GM19455 (cell line): Measurements from ENCODE around the gene APOC4.
"Not testable (repeated sequence)": the region's sequence is repeated elsewhere in the genome, so short reads cannot be mapped to it uniquely, and the experiment has no call there.

Experiments
- ATAC-seq: cut with Tn5 transposase; IDR thresholded peaks from one replicate; pipeline ENCODE4 v1.9.1; 2021; ENCODE audit not compliant: unreplicated experiment

APOC4 gene

DNA sequence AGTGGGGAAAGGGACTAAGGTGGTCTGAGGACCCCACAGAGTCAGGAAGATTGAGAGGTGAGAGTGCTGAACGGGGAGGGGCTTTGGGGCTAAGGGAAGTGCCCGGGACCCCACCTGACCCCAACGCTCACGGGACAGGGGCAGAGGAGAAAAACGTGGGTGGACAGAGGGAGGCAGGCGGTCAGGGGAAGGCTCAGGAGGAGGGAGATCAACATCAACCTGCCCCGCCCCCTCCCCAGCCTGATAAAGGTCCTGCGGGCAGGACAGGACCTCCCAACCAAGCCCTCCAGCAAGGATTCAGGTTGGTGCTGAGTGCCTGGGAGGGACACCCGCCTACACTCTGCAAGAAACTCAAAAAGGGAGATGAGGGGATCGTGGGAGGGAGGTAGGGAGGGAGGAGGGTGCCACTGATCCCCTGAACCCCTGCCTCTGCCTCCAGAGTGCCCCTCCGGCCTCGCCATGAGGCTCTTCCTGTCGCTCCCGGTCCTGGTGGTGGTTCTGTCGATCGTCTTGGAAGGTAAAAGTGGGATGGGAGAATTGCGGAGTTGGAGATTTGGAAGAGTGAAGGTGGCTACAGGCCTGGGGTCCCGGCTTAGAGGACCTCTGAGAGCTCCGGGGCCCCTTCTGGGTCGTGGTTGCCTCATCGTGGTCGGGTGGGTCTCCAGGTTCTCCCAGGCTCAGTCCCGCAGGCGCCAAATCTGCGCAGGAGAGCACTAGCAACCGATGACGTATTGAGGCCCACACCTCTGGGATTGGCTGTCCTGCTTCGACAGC is 27.4 kb upstream of the APOC4 start, which contains the start of gene APOC1:
APOC1 (plus strand) TSS at position 176 of the 774 bp plus-strand sequence; CDS start at position 460, 284 bp downstream.
- peak; percentile 94 for ATAC-seq

DNA sequence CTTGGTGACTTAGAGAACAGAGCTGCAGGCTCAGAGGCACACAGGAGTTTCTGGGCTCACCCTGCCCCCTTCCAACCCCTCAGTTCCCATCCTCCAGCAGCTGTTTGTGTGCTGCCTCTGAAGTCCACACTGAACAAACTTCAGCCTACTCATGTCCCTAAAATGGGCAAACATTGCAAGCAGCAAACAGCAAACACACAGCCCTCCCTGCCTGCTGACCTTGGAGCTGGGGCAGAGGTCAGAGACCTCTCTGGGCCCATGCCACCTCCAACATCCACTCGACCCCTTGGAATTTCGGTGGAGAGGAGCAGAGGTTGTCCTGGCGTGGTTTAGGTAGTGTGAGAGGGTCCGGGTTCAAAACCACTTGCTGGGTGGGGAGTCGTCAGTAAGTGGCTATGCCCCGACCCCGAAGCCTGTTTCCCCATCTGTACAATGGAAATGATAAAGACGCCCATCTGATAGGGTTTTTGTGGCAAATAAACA is 17.8 kb upstream of the APOC4 start:
- no peak for ATAC-seq

DNA sequence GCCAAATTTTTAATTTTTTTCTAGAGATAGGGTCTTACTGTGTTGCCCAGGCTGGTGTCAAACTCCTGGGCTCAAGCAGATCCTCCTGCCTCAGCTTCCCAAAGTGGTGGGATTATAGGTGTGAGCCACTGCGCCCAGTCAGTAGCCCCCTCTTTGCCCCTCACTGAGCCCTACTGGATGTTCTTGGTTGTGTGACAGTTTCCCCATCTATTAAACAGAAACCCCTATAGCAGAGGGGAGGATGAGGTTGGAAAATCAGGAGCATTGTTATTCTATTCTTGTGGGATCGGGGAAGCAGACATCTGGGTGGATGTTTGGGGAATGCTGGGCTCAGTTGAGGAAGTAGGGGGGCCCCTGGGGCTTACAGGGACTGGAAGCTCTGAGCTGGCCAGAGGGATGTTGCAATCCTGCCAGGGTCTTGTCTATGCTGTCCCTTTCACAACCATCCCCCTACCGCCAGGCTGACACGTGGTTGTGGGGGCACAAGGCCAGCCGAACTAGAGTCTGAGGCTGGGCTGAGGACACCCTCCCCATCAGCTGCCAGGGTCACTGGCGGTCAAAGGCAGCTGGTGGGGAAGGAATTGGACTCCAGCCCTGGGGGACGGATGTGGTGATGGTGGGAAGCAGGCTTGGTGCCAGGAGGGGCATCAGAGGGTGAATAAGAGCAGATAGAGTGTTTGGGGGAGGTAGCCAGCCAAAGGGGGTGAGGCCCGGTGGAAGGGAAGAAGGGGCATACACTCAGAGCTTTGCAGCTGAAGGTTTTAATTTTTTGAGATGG is 16.7 kb upstream of the APOC4 start:
- no peak for ATAC-seq

DNA sequence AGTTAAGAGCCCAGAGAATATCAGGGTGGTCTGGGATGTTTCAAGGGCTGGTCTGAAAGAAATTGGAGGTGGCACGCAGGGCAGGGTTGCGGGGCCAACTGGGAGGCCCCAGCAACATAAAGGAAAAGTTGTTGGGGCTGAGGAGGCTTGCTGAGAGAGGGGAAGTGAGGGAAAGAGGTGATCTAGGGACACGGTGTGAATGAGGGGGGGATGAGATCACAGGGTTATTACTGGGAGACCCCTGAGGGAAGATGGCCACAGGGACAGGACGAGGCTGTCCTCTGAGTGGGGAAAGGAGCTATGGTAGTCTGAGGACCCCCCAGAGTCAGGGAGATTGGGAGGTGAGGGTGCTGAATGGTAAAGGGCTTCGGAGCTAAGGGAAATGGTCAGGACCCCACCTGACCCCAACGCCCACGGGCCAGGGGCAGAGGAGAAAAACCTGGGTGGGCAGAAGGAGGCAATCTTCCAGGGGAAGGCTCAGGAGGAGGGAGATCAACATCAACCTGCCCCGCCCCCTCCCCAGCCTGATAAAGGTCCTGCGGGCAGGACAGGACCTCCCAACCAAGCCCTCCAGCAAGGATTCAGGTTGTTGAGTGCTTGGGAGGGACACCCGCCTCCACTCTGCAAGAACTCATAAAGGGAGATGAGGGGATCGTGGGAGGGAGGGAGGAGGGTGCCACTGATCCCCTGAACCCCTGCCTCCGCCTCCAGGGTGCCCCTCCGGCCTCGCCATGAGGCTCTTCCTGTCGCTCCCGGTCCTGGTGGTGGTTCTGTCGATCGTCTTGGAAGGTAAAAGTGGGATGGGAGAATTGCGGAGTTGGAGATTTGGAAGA is 15.6 kb upstream of the APOC4 start:
- ATAC-seq = not testable (repeated sequence)

DNA sequence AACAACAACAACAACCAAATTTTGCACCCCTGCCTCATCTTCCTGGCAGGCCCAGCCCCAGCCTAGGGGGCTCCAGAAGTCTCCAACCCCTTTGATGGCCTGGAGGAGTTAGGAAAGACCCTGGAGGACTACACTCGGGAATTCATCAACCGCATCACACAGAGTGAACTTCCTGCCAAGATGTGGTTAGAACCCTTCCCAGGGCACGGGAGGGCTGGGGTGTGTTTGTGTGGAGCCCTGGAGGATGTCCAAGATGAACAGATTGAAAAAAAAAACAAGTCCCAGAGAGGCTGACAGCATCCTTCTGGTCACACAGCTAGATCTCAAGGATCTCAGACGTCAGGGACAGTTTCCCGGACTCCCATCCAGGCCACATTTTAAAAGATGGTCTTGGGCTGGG is 14.3 kb upstream of the APOC4 start:
- no peak for ATAC-seq

DNA sequence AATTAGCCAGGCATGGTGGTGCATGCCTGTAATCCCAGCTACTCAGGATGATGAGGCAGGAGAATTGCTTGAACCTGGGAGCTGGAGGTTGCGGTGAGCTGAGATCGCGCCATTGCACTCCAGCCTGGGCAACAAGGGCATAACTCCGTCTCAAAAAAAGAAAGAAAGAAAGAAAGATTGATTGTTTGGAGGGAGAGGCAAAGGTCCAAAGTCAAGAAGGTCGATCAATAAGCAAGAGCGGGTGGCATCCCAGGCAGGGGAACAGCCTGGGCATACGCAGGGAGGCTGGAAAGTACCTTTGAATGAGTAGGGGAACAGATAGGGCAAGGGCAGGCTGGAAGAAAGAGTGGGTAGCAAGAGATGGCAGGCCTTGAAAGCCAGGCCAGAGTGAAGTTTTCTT is 11.9 kb upstream of the APOC4 start:
- ATAC-seq = no peak

DNA sequence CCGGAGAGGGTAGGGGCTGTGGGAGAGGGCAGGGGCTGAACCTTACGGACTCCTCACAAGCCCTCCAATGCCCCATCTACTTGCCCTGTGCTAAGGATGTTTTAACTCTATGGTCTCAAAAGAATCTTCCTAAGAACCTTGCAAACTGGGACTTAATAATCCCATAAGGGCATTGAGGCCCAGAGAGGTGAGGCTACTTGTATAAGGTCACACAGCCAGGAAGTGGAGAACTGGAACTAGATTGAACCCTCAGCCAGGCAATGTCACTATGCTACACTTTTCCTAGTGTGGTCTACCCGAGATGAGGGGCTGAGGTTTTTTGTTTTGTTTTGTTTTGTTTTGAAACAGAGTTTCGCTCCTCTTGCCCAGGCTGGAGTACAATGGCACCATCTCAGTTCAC is 10.5 kb upstream of the APOC4 start:
- no peak for ATAC-seq

DNA sequence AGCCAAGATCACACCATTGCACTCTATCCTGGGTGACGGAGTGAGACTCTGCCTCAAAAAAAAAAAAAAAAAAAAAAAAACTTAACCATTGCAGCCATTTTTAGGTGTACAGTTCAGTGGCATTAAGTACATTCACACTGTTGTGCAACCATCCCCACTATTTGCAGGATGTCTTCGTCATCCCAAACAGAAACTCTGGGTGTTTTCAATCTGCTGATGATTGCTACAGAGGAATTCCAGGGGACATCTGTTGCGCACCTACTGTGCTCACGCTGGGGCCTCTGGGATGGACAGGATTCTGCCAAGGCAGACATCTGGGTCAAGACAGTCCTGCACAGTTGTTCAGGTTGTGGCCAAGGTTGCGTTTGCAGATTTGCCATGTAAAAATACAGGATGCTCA is 2.4 kb upstream of the APOC4 start:
- ATAC-seq = no peak

DNA sequence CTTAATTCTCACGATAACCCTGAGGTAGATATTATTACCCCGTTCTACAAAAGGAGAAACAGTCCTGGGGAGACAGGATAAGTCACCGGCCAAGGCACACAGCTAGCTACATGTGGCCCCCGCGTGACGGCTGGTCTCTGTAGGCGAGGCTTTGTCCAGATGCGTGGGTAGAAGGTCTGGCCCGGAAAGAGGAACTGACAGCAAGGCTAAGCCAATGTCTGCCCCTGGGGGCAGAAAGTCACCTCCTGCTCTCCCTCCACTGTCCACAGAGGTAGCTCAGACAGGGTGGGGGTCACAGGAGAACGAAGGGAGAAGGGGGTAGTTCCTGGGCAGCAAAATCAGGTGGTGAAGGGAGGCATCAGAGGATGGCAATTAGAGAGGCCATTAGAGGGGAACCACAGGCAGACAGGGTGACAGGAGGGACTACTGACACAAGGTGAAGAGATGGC is 1.8 kb downstream of the APOC4 start:
- ATAC-seq = no peak

DNA sequence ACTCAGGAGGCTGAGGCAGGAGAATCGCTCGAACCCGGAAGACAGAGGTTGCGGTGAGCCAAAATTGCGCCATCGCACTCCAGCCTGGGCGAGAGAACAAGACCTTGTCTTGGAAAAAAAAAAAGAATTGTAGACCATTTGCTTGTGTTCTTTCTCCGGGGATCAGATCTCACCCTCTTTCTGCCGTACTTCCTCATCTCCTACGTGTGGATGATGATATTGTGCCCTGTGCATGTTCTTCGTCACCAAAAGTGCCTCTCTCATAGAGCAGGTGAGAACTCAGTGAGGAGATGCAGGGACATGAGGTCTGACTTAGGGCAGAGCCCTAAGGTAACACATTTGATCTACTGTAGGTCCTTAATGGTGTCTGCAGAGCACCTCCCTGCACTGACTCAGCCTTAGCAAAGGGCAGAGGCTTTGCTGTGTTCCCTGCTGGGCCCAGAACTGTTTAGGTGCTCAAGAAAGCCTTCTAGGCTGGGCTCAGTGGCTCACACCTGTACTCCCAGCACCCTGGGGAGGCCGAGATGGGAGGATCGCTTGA is 5.1 kb downstream of the APOC4 start:
- ATAC-seq = no peak

DNA sequence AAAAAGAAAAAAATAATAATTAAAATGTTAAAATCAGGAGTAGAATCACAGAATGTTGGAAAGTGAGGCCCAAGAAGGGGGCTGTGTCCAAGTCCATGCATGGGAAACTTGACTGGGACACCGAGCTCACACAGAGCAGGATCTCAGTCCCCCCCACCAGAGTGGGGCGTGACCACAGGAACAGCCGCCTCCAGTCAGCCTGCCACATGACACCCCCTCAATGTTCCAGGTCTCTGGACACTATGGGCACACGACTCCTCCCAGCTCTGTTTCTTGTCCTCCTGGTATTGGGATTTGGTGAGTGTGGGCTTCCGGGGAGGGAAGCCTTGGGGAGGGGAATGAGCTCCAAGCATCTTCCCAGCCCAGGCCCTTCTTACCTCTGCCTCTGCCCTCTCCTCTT is 6.2 kb downstream of the APOC4 start:
- no peak for ATAC-seq

DNA sequence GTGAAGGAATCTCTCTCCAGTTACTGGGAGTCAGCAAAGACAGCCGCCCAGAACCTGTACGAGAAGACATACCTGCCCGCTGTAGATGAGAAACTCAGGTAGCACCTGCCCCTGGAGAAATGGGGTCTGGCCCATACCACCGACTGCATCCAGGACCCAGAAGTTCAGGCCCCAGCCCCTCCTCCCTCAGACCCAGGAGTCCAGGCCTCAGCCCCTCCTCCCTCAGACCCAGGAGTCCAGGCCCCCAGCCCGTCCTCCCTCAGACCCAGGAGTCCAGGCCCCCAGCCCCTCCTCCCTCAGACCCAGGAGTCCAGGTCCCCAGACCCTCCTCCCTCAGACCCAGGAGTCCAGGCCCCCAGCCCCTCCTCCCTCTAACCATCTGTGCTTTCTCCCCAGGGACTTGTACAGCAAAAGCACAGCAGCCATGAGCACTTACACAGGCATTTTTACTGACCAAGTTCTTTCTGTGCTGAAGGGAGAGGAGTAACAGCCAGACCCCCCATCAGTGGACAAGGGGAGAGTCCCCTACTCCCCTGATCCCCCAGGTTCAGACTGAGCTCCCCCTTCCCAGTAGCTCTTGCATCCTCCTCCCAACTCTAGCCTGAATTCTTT is 6.8 kb downstream of the APOC4 start:
- no peak for ATAC-seq

DNA sequence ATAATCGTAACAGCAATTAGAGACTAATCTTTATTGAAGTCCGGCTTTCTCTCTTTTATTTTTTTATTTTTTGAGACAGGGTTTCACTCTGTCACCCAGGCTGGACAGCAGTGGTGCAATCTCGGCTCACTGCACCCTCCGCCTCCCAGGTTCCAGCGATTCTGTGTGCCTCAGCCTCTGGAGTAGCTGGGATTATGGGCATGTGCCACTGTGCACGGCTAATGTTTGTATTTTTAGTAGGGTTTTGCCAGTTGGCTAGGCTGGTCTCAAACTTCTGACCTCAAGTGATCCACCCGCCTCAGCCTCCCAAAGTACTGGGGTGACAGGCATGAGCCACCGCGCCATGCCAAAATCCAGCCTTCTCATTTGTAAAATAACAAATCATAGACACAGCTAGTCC is 7.5 kb downstream of the APOC4 start:
- no peak for ATAC-seq

DNA sequence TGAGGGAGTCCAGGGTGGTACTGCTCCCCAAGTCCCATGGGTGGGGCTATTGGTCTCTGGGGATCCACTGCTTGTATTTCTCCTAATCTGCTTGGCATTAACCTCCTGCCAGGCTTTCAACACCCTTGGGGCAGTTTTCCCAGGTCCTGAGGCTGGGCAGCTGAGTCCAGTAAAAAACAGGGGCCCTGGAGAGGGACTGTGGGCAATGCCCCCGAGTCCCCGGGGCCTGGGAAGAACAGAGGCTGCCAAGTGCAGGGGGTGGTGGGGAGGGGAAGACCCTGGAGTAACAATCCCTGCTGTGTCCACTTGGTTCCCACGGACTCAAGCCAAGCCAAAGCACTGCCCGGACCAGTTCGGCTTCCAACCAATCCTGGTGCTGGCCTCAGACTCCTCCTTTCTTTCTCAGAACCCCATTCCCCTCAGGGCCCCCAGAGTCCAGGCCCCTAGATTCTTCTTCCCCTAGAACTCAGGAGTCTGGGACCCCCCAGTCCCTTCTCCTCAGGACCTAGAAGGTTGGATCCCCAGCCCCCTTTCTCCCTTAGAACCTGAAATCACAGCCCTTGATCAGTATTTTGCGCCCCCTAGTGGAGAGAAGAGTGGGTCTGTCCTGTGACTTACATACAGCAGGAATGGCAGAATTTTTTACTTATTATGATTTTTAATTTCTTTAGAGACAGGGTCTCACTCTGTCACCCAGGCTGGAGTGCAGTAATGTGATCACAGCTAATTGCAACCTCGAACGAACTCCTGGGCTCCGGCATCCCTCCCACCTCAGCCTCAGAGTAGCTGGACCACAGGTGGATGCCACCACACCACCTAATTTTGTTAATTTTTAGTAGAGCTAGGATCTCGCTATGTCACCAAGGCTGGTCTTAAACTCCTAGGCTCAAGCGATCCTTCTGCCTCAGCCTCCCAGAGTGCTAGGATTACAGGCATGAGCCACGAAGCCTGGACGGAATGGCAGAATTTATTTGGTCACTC is 9.4 kb downstream of the APOC4 start:
- ATAC-seq = no peak

DNA sequence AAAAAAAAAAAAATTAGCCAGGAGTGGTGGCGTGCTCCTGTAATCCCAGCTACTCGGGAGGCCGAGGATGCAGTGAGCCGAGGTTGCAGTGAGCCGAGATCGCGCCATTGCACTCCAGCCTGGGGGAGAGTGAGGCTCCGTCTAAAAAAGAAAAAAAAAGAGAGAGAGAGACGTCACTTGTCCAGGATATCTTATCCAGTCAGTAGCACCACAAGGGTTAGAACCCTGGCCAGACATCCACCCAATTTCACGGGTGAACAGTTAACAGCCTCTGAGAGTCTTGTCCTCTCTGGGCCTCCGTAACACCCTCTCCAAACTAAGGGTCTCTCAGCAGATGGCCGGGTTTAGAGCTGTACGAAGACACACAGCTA is 12.2 kb downstream of the APOC4 start:
- ATAC-seq = no peak

DNA sequence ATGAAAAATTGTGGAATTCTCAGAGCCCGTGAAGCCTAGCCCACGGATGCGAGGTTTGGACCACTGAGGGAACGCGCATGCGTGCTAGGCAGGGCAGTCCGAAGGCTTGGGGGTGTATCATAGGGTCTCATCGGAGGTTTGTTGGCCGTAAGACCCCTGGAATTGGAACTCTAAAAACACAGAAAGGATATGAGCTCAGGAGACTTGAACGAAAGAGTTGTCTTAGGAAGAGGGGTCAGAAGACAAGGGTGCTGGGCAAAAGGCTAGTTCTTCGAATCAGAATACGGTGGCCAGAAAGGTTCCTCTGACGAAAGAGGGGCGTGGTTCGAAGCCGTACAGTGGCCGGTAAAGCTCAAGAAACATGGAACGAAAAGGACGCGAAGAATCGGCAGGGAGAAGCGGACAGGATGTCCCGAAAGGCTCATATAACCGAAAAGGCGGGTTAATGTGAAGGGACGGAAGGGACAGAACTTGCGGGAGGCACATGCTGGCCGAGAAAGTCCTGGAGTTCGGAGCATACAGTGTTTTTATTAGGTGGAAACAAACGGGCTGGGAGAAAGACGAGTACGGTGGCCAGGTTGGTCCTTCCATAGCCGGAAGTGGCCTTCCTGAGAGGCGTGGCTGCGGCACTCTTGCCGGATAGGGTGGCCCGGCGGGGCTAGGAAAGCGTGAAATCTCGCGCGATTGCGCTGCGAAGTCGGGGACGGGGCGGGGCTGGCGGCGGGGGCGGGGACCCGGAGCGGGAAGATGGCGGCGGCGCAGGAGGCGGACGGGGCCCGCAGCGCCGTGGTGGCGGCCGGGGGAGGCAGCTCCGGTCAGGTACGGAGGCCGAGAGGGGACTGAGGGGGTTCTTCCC is 12.8 kb downstream of the APOC4 start, which contains the start of gene CLPTM1:
CLPTM1 (plus strand) TSS at position 732 of the 856 bp plus-strand sequence; CDS start at position 748, 16 bp downstream.
- ATAC-seq = peak; percentile 77

DNA sequence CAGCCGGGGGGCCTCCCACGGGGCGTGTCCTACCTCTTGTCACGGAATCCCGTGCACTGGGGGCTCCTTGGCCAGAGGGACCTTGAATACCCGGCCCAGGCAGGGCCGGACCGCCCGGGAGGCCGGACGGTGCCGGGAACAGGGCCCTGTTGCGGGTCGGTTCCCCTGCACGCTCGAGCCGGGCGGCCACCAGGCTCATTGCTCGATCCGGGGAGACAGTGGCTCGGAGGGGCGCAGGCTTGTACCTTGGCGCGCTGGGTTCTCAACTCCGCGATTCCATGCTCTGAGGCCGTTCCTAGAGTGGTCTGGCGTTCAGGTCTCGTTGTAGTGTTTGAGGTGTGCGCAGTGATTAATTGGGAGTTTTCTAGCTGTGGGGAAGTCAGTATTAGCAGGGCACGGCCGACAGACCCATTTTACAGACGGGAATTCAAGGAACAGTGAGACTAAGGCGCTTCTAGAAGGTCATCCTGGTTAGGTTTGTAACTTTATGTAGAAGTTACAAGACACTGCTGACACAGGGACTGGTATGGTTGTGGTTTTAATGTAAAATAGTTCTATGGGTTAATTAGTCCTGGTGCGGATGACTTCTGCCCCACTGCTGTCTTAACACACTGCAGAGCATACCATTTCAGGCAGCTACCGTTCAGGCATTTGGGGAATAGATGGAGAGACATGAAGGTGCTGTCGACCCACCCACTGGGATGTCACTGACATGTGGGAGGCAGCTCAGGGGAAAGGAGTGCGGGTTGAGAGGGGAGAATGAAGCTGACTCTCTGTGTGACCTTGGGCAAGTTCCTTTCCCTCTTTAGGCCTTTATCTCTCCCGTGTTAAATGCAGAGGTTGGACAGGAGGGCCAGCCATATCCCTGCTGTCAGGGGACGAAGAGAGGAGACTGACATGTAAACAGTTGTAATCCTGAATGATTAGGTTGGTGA is 13.7 kb downstream of the APOC4 start:
- ATAC-seq = no peak
